Adrenal gland (tissue), 12 donors: ENCODE results near the gene NOC4L. TPM values are rescaled to one million over a fixed set of nuclear protein-coding genes. Genes with fewer than 3 reads are reported as not detected.

Experiments used
- DNase-seq, 7 donors: peaks; one replicate each; pipeline ENCODE4 v3.0.0-alpha.2; 2019 to 2020
- H3K27ac ChIP-seq, 5 donors: fragments of 200-600 bp; sonication (generic) in 4 of 5; 1 replicate in 3 of 5; 2 replicates in 2 of 5; pipeline versions ENCODE4 v1.5.1 to v1.8.0; 2016 to 2020; ENCODE audit warnings: mild to moderate bottlenecking in 1 of 5
- H3K27me3 ChIP-seq: fragments of 200-600 bp; 2 replicates; pipeline ENCODE4 v1.8.0; 2021
- H3K36me3 ChIP-seq, 2 donors: fragments of 200-600 bp; replicated peaks in 1 of 2; 1 replicate in 1 of 2; 2 replicates in 1 of 2; pipeline versions ENCODE4 v1.5.1 to v1.8.0; 2018 to 2022
- H3K4me1 ChIP-seq, 2 donors: fragments of 200-600 bp; replicated peaks in 1 of 2; 1 replicate in 1 of 2; 2 replicates in 1 of 2; pipeline versions ENCODE4 v1.5.1 to v1.8.0; 2018 to 2021
- H3K4me3 ChIP-seq, 4 donors: fragments of 200-600 bp; sonication (generic) in 3 of 4; one replicate each; pipeline ENCODE4 v1.5.1; 2016 to 2018
- H3K9me3 ChIP-seq, 3 donors: fragments of 200-600 bp; sonication (generic) in 1 of 3; replicated peaks in 1 of 3; 1 replicate in 2 of 3; 2 replicates in 1 of 3; pipeline versions ENCODE4 v1.5.1 to v1.8.0; 2016 to 2021
- POLR2A ChIP-seq, 2 donors: fragments of 450-650 bp; IDR thresholded peaks; one replicate each; pipeline ENCODE4 v1.6.1; 2017; ENCODE audit warnings: antibody characterized with exemption in 2 of 2, mild to moderate bottlenecking in 2 of 2, moderate library complexity in 1 of 2
- WGBS, 4 donors: extraction: QIAGEN DNeasy Blood & Tissue Kit in 2 of 4; methylation state at CpG; one replicate each; pipeline versions ENCODE4 v1.1.5 to v1.1.7; 2013 to 2017; 5-methylcytosine and 5-hydroxymethylcytosine counted together
- intact Hi-C, 2 donors: fragments of 100-400 bp; cut with DNase I; formaldehyde crosslinking; loops; one replicate each; pipeline versions ENCODE4 v1.14.1 to v1.15.0; 2022 to 2023
- polyA plus RNA-seq, 3 donors: library from polyadenylated mRNA; stranded (reverse); fragments of 200-250 nt in 2 of 3; fragments of 350-450 nt in 1 of 3; fragmentation: Illumina TruSeq in 1 of 3; extraction: RNeasy Lipid Tissue Mini Kit (QIAGEN cat#74804) in 1 of 3; gene quantifications; one replicate each; pipeline ENCODE4 v1.2.3, GENCODE V29; 2013 to 2014
- total RNA-seq, 9 donors: library from RNA; depleted of rRNA in 4 of 9; stranded (reverse); fragments of >200 nt in 4 of 9; fragments of 120-200 nt in 1 of 9; fragmentation: NEBNext Ultra II Directional in 1 of 9; extraction: Animal tissue kit (Norgen Biotek cat#: 25700) in 1 of 9; gene quantifications; one replicate each; pipeline versions ENCODE4 v1.1.0 to v1.2.4, GENCODE V29; 2013 to 2023
- TF ChIP-seq, protein P1 (sequence below), 6 experiments: fragments of 450-650 bp in 4 of 6; fragments of 200-600 bp in 2 of 6; sonication (generic) in 1 of 6; IDR thresholded peaks; 1 replicate in 5 of 6; 2 replicates in 1 of 6; pipeline versions ENCODE4 v1.5.1 to v1.8.0; 2016 to 2021; ENCODE audit warnings: antibody characterized with exemption in 6 of 6, mild to moderate bottlenecking in 2 of 6, moderate library complexity in 1 of 6
- donor health status: healthy with polysubstance abuse.
- donor health status: Bipolar disorder and iron deficiency.
- donor health status: DM: yes; HTN: yes; CAD: no.
- donor health status: DM: no; HTN: no; CAD: no.
- donor health status: DM: no; HTN: no; CAD: no.
- donor health status: DM: yes; HTN: yes; CAD: no.

The NOC4L gene
- total and polyA plus RNA-seq, 12 donors, result 4.7 to 51.5 (median 17.5) TPM

DNA sequence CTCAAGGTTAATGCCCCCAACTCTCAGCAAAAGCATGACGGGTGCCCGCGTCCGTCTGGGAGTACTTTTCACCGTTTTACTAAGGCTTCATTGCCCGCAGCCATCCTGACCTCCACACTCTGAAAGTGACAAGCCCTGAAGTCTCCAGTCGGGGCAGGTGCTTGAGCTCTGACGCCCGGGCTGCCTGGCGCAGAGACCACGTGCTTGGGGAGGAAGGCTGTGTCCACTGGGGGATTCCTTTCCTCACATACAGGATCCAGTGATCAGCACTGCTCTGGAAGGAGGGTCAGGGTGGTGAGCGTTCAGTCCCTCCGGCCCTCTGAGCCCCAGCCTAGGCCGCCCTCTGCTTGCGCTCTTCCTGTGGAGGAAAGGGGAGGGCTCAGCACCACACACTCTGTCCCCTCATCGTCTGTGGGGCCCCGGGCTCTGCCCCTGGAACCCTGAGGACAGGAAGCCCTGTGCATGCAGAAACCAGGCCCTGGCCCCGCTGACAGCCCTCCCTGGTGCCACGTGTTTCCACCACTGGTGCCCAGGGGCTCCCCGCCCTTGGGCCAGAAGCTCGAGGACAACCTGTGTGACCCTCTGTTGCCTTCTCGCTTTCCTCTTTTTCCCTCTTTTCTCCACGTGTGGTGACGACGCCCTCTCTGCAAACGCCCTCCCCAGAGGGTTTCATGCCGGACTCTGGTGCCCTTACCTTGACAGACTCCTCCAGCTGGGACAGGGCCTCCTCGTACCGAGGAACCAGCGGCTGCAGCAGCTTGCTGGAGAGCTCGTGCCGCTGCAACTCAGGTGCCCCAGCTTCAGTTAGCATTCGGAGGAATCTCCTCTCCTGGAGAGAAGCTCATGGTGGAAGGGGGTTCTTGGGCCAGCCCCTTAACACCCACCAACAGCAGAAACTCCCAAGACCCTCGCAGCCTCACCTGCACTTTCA lies 5.1 kb upstream of the NOC4L start:
- H3K4me3 ChIP-seq, result no peak overlapping the region
- TF ChIP-seq, protein P1, sequence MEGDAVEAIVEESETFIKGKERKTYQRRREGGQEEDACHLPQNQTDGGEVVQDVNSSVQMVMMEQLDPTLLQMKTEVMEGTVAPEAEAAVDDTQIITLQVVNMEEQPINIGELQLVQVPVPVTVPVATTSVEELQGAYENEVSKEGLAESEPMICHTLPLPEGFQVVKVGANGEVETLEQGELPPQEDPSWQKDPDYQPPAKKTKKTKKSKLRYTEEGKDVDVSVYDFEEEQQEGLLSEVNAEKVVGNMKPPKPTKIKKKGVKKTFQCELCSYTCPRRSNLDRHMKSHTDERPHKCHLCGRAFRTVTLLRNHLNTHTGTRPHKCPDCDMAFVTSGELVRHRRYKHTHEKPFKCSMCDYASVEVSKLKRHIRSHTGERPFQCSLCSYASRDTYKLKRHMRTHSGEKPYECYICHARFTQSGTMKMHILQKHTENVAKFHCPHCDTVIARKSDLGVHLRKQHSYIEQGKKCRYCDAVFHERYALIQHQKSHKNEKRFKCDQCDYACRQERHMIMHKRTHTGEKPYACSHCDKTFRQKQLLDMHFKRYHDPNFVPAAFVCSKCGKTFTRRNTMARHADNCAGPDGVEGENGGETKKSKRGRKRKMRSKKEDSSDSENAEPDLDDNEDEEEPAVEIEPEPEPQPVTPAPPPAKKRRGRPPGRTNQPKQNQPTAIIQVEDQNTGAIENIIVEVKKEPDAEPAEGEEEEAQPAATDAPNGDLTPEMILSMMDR (IDR thresholded peaks at IDR 0.05), result no peak
- TF ChIP-seq POLR2A (IDR thresholded peaks at IDR 0.05), result no peak
- peaks cover 0 to 35% of the 10 kb centered on the region in 2 donors for H3K36me3 ChIP-seq
- DNase-seq, result peak in 1 of 7 donors; percentile 13
- H3K9me3 ChIP-seq, result no peaks in the 10 kb centered on the region
- WGBS, 4 donors, result 92 to 95% (median 94%) methylated on average over 28 to 34 of the region's 34 CpGs
- H3K4me1 ChIP-seq, result peaks cover 9 to 13% of the 10 kb centered on the region in 2 donors
- intact Hi-C loops, result no loop called here
- H3K27me3 ChIP-seq, result no peaks in the 10 kb centered on the region
- no peak overlapping the region for H3K27ac ChIP-seq

DNA sequence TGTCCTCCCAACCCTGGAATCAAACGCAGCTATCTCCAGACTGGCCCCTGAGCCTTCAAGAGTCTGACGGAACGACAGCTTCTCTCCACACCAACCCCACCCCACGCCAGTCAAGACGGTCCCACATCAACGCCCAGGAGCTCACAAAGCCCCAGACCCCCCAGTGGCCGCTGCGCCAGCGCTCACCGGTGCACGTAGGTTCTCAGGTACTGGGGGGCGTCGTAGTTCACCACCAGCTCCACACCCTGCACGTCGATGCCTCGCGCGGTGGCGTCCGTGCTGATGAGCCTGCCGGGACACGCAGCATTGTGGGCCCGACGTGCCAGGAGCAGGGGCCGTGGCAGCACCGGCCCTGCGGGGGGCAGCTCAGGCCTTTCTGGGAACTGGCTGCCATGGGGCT lies 4.3 kb upstream of the NOC4L start:
- Histone ChIP-seq H3K4me3 (no peak overlapping the region), H3K27me3 (no peaks in the 10 kb centered on the region), H3K4me1 (peaks cover 12 to 15% of the 10 kb centered on the region in 2 donors), H3K9me3 (no peaks in the 10 kb centered on the region), H3K27ac (no peak overlapping the region), H3K36me3 (peaks cover 0 to 35% of the 10 kb centered on the region in 2 donors)
- intact Hi-C loops, result no loop called here
- WGBS, 4 donors, result 94 to 97% (median 95%) methylated on average over 4 to 27 of the region's 27 CpGs
- peak in 1 of 7 donors; percentile 14 for DNase-seq
- no peak for TF ChIP-seq POLR2A (IDR thresholded peaks at IDR 0.05)
- TF ChIP-seq, protein P1 (IDR thresholded peaks at IDR 0.05), result no peak

DNA sequence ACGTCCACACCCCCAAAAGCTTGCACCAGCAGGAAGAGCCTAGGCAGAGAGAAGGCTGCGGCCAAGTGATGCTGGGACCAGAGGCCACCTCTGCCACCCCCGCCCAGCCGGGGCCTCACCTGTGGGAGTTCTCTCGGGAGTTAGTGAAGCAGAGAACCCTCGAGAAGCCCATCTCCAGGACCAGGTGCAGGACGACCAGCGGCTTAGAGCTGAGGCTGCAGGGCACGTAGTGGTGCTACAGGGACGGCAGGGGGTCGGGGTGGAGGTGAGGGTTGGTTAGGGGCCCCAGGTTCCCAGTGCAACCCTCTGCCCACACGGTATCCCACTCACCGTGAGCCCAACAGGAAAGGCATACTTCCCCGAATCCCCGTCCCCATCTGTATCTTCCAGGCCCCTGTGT lies 3.8 kb upstream of the NOC4L start:
- 86 to 92% (median 89%) methylated on average over 7 to 15 of the region's 15 CpGs for WGBS, 4 donors
- H3K9me3 ChIP-seq, result no peaks in the 10 kb centered on the region
- H3K4me1 ChIP-seq, result peaks cover 15 to 21% of the 10 kb centered on the region in 2 donors
- intact Hi-C loops, result no loop called here
- H3K27me3 ChIP-seq, result no peaks in the 10 kb centered on the region
- H3K36me3 ChIP-seq, result peaks cover 0 to 35% of the 10 kb centered on the region in 2 donors
- no peak for DNase-seq
- no peak overlapping the region for H3K27ac ChIP-seq
- no peak for TF ChIP-seq POLR2A (IDR thresholded peaks at IDR 0.05)
- TF ChIP-seq, protein P1 (IDR thresholded peaks at IDR 0.05), result no peak
- H3K4me3 ChIP-seq, result no peak overlapping the region

DNA sequence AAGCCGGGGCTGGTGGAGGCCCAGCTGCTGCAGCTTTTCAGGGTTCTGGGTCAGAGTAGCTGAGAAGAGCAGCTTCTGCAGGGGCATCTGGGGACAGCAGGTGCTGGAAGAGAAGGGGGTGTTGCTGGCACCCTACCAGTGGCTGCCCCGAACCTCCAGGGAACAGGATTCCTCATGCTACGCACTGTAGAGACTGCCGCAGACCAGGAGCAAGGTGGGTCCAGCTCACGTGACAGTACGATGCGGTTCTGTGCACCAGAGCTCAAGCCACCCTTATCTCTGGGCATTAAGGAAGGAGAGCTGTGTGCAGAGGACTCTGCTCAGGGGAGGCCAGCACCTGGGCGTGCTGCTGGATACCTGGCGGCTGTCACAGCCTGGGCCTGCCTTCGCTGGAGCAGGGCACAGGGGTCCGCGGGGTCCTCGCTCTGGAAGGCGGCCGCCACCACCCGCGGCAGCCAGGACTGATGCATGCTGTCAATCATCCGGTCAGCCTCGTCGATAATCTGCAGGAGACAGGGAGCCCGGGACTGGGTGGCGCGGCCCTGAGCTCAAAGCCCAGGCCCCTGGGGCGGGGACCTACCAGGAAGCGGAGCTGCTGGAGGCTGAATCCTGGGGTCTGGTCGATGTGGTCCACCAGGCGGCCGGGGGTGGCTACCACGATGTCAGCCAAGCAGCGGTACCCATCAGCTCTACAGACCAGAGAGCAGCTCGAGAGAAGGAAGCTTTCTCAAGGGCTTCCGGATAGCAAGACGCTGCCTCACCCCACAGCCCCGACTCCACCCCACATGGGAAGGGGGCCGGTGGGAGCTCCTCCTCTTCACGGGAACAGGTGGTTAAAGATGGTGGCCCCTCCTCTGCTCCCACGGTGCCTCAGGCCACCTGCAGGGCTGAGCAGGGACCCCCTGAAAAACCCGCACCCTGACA lies 3.1 kb upstream of the NOC4L start:
- Histone ChIP-seq H3K9me3 (no peaks in the 10 kb centered on the region), H3K4me1 (peaks cover 15 to 23% of the 10 kb centered on the region in 2 donors), H3K27ac (no peak overlapping the region), H3K4me3 (no peak overlapping the region), H3K27me3 (no peaks in the 10 kb centered on the region), H3K36me3 (peaks cover 0 to 35% of the 10 kb centered on the region in 2 donors)
- WGBS, 4 donors, result 89 to 96% (median 94%) methylated on average over 10 to 38 of the region's 38 CpGs
- TF ChIP-seq, protein P1 (IDR thresholded peaks at IDR 0.05), result no peak
- no peak for TF ChIP-seq POLR2A (IDR thresholded peaks at IDR 0.05)
- intact Hi-C loops, result no loop called here
- peak in 2 of 7 donors; percentile 6 to 14 for DNase-seq
